NCI-H2196 treated with DMSO at 0.1 percent for 48 hours (cell line): ENCODE measurements around the gene CACNA1I.

Experiments used
- DNase-seq: peaks from one replicate; lab custom pipeline; 2025; ENCODE audit not compliant: unreplicated experiment; lab: John Stamatoyannopoulos, UW

CACNA1I gene

GRCh38 chr22:39664485-39665200 lies 94.1 kb downstream of the CACNA1I start:
- DNase-seq: no peak

- no peak for DNase-seq
Measured at GRCh38 chr22:39665229-39665628, 94.7 kb downstream of the CACNA1I start.

GRCh38 chr22:39665661-39666431 lies 95.3 kb downstream of the CACNA1I start:
- no peak for DNase-seq

GRCh38 chr22:39666495-39666894 lies 95.9 kb downstream of the CACNA1I start:
- no peak for DNase-seq

GRCh38 chr22:39666926-39667325 lies 96.4 kb downstream of the CACNA1I start:
- DNase-seq: no peak

GRCh38 chr22:39669432-39669831 lies 98.9 kb downstream of the CACNA1I start:
- no peak for DNase-seq

- no peak for DNase-seq
Measured at GRCh38 chr22:39671936-39672335, 101.4 kb downstream of the CACNA1I start.

GRCh38 chr22:39674536-39674935 lies 104.0 kb downstream of the CACNA1I start:
- DNase-seq: no peak

- DNase-seq: no peak
Measured at GRCh38 chr22:39675947-39676346, 105.4 kb downstream of the CACNA1I start.

GRCh38 chr22:39677967-39678366 lies 107.4 kb downstream of the CACNA1I start:
- no peak for DNase-seq

- DNase-seq: no peak
Measured at GRCh38 chr22:39678862-39679490, 108.4 kb downstream of the CACNA1I start.

- no peak for DNase-seq
Measured at GRCh38 chr22:39679652-39680051, 109.1 kb downstream of the CACNA1I start.

GRCh38 chr22:39680486-39680885 lies 109.9 kb downstream of the CACNA1I start:
- DNase-seq: no peak

GRCh38 chr22:39681038-39681861 lies 110.7 kb downstream of the CACNA1I start:
- no peak for DNase-seq

GRCh38 chr22:39682994-39683393 lies 112.4 kb downstream of the CACNA1I start:
- DNase-seq: no peak

- DNase-seq: no peak
Measured at GRCh38 chr22:39683639-39684038, 113.1 kb downstream of the CACNA1I start.

- no peak for DNase-seq
Measured at GRCh38 chr22:39684702-39685281, 114.2 kb downstream of the CACNA1I start.

GRCh38 chr22:39685336-39686177 lies 115.0 kb downstream of the CACNA1I start:
- DNase-seq: no peak

GRCh38 chr22:39686178-39686620 lies 115.6 kb downstream of the CACNA1I start:
- no peak for DNase-seq
